Endodermal cell (in vitro differentiated cells): ENCODE measurements around the gene AIPL1. TPM values are rescaled to one million over a fixed set of nuclear protein-coding genes. Genes with fewer than 3 reads are reported as not detected.

Experiments
- DNase-seq: peaks from one replicate; pipeline ENCODE4 v3.0.0-alpha.2; 2017
- H3K27ac ChIP-seq: 2 replicates; pipeline ENCODE4 v1.5.1; 2013; ENCODE audit warnings: mild to moderate bottlenecking, low read depth, low read length, moderate library complexity
- H3K27me3 ChIP-seq: 2 replicates; pipeline ENCODE4 v1.6.1; 2013; ENCODE audit warnings: mild to moderate bottlenecking, low read length, moderate library complexity; ENCODE audit not compliant: insufficient read depth, control insufficient read depth, poor library complexity, severe bottlenecking
- H3K36me3 ChIP-seq: 2 replicates; pipeline ENCODE4 v1.7.0; 2013; ENCODE audit warnings: mild to moderate bottlenecking, low read length, moderate library complexity; ENCODE audit not compliant: control insufficient read depth, insufficient read depth
- H3K4me1 ChIP-seq: one replicate; pipeline ENCODE4 v1.7.0; 2013; ENCODE audit warnings: low read length; ENCODE audit not compliant: control insufficient read depth, insufficient read depth
- H3K4me3 ChIP-seq: 2 replicates; pipeline ENCODE4 v1.5.1; 2013; ENCODE audit warnings: mild to moderate bottlenecking, low read length, moderate library complexity
- H3K9ac ChIP-seq: 2 replicates; pipeline ENCODE4 v1.6.1; 2013; ENCODE audit warnings: mild to moderate bottlenecking, low read length, moderate library complexity; ENCODE audit not compliant: poor library complexity, severe bottlenecking; ENCODE audit errors: extremely low read depth
- H3K9me3 ChIP-seq: 2 replicates; pipeline ENCODE4 v1.6.1; 2013; ENCODE audit warnings: mild to moderate bottlenecking, low read length, moderate library complexity; ENCODE audit not compliant: control insufficient read depth
- H3K27ac Mint-ChIP-seq: 2 replicates; pipeline ENCODE4 v1.8.0; 2020; ENCODE audit warnings: mixed read lengths
- H3K27me3 Mint-ChIP-seq: 2 replicates; pipeline ENCODE4 v1.8.0; 2021; ENCODE audit warnings: mild to moderate bottlenecking, mixed read lengths; ENCODE audit not compliant: insufficient read depth
- H3K36me3 Mint-ChIP-seq: 2 replicates; pipeline ENCODE4 v1.8.0; 2020; ENCODE audit warnings: low read depth, mixed read lengths
- H3K4me1 Mint-ChIP-seq: 2 replicates; pipeline ENCODE4 v1.8.0; 2020; ENCODE audit warnings: mixed read lengths
- H3K4me3 Mint-ChIP-seq: 2 replicates; pipeline ENCODE4 v1.8.0; 2020; ENCODE audit warnings: mild to moderate bottlenecking, moderate library complexity, mixed read lengths
- H3K9me3 Mint-ChIP-seq: 2 replicates; pipeline ENCODE4 v1.8.0; 2020; ENCODE audit warnings: mild to moderate bottlenecking, mixed read lengths
- WGBS, 2 experiments: methylation state at CpG; one replicate each; pipeline versions ENCODE4 v1.1.5 to v1.1.7; 2013; ENCODE audit warnings: missing lambda C conversion rate in 2 of 2, mixed read lengths in 1 of 2; ENCODE audit not compliant: insufficient coverage in 1 of 2, insufficient read length in 1 of 2; 5-methylcytosine and 5-hydroxymethylcytosine counted together
- total RNA-seq, 2 donors: library from RNA; stranded (reverse); fragmentation: NEBNext Ultra II Directional in 1 of 2; extraction: Animal tissue kit (Norgen Biotek cat#: 25700) in 1 of 2; gene quantifications; 2 replicates in 1 of 2; 3 replicates in 1 of 2; pipeline ENCODE4 v1.2.1, GENCODE V29; 2021
- TF ChIP-seq, protein P1 (sequence below): fragments of 200-600 bp; sonication (generic); conservative IDR thresholded peaks from 2 replicates; pipeline ENCODE4 v1.5.0; 2021; ENCODE audit warnings: antibody characterized with exemption, mild to moderate bottlenecking

The AIPL1 gene
- total RNA-seq, 2 donors from 2014 or later, result not detected

DNA sequence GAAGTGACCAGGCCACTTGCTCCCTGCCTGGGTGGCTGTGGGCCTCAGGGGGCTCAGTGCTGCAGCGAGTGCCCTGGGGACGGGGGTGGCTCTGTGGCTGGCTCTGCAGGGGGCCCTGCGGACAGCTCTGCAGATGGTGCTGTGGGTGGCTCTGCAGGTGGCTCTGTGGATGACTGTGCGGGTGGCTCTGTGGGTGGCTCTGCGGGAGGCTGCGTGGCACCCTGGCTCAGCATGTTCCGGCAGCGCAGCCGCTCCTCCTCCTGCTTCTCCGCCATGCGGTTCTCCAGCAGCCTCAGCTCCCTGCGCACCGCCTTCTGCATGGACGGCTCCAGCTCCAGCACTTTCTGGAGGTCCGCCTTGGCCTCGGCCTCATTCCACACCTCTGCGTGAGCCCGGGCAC, 9.5 kb downstream of the AIPL1 start:
- WGBS, 2 experiments, result 93 to 100% methylated on average over 3 to 18 of the region's 18 CpGs
- no peaks in the 10 kb centered on the region for H3K36me3 ChIP-seq
- TF ChIP-seq, protein P1, sequence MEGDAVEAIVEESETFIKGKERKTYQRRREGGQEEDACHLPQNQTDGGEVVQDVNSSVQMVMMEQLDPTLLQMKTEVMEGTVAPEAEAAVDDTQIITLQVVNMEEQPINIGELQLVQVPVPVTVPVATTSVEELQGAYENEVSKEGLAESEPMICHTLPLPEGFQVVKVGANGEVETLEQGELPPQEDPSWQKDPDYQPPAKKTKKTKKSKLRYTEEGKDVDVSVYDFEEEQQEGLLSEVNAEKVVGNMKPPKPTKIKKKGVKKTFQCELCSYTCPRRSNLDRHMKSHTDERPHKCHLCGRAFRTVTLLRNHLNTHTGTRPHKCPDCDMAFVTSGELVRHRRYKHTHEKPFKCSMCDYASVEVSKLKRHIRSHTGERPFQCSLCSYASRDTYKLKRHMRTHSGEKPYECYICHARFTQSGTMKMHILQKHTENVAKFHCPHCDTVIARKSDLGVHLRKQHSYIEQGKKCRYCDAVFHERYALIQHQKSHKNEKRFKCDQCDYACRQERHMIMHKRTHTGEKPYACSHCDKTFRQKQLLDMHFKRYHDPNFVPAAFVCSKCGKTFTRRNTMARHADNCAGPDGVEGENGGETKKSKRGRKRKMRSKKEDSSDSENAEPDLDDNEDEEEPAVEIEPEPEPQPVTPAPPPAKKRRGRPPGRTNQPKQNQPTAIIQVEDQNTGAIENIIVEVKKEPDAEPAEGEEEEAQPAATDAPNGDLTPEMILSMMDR, result no peak
- no peaks in the 10 kb centered on the region for H3K27me3 ChIP-seq
- no peak overlapping the region for H3K9ac ChIP-seq
- no peak overlapping the region for H3K27ac ChIP-seq
- Mint-ChIP-seq H3K27me3 (peaks cover 1% of the 10 kb centered on the region), H3K36me3 (no peaks in the 10 kb centered on the region), H3K27ac (no peak overlapping the region), H3K4me3 (no peak overlapping the region), H3K4me1 (peaks cover 1% of the 10 kb centered on the region), H3K9me3 (peaks cover 4% of the 10 kb centered on the region)
- no peaks in the 10 kb centered on the region for H3K4me1 ChIP-seq
- H3K9me3 ChIP-seq, result peaks cover under 1% of the 10 kb centered on the region
- no peak for DNase-seq
- H3K4me3 ChIP-seq, result no peak overlapping the region

DNA sequence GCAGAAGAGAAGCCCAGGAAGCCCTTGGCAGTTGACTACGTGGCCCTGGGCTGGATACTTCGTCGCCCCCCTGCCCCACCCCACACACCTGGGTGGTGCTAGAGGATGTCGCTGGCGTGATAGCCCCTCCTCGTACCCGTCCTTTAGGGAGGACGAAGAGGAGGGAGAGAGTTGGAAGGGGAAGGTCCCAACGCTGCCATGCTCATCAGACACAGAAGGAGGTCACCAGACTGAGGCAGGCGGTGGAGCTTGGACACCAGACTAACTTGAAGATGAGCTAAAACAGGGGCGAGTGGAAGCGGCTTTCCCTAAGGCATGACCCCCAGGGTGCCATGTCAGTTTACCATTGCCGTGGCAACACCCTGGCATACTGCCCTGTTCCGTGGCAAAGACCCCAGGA, 11.0 kb downstream of the AIPL1 start:
- DNase-seq, result no peak
- H3K4me1 ChIP-seq, result no peaks in the 10 kb centered on the region
- no peaks in the 10 kb centered on the region for H3K36me3 ChIP-seq
- Mint-ChIP-seq H3K4me1 (peaks cover 7% of the 10 kb centered on the region), H3K27ac (no peak overlapping the region), H3K36me3 (no peaks in the 10 kb centered on the region), H3K9me3 (no peaks in the 10 kb centered on the region), H3K27me3 (peaks cover 1% of the 10 kb centered on the region), H3K4me3 (no peak overlapping the region)
- no peak overlapping the region for H3K9ac ChIP-seq
- H3K4me3 ChIP-seq, result no peak overlapping the region
- 83 to 91% methylated on average over 7 to 14 of the region's 14 CpGs for WGBS, 2 experiments
- H3K27me3 ChIP-seq, result no peaks in the 10 kb centered on the region
- TF ChIP-seq, protein P1, result no peak
- no peaks in the 10 kb centered on the region for H3K9me3 ChIP-seq
- H3K27ac ChIP-seq, result no peak overlapping the region

DNA sequence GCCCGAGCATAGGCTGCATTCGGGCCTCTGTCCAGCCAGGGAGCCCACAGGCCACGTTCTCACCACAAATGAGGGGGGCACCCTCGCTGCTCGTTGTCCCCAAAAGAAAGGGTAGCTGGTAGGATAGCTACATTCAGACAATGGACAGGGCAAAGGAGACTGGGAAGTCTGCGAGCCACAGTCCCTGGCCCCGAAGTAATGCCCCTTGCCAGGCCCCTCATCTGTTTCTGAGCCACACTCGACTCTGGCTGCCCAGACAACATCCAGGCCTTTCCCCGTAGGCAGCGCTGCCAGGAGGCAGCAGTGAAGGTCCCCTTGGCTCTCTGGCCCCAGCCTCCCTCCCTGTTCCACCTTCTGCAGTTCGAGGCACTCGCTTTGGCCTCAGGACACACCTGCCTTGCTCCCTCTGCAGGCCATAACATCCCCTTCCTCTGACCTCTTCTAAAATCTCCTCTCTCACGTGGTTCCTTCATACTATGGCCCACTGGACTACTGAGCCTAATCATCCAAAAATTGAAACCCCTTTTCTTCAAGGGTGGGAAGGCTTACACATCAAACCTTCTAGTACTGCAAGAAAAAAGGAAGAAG, 12.2 kb downstream of the AIPL1 start:
- H3K9me3 Mint-ChIP-seq, result no peaks in the 10 kb centered on the region
- H3K36me3 Mint-ChIP-seq, result no peaks in the 10 kb centered on the region
- TF ChIP-seq, protein P1, result peak; percentile 53
- peak; percentile 74 for DNase-seq
- Histone ChIP-seq H3K9ac (no peak overlapping the region), H3K36me3 (no peaks in the 10 kb centered on the region), H3K27me3 (no peaks in the 10 kb centered on the region), H3K4me1 (no peaks in the 10 kb centered on the region), H3K9me3 (no peaks in the 10 kb centered on the region), H3K4me3 (no peak overlapping the region), H3K27ac (no peak overlapping the region)
- H3K27ac Mint-ChIP-seq, result no peak overlapping the region
- 77 to 78% methylated on average over 12 to 13 of the region's 13 CpGs for WGBS, 2 experiments
- no peak overlapping the region for H3K4me3 Mint-ChIP-seq
- H3K27me3 Mint-ChIP-seq, result peaks cover 1% of the 10 kb centered on the region
- peaks cover 7% of the 10 kb centered on the region for H3K4me1 Mint-ChIP-seq
